PC-9 (cell line): ENCODE data around the gene KDM5B. TPM values are rescaled to one million over a fixed set of nuclear protein-coding genes. Genes with fewer than 3 reads are reported as not detected.

Experiments used
- BruUV-seq: library from RNA; stranded (reverse); fragments of 400-500 nt; replicated peaks from 2 replicates; lab custom pipeline; 2021; lab: Mats Ljungman, UMichigan
- CTCF ChIA-PET: fragments of 300-600 bp; sonication (Branson Sonifier 250); formaldehyde crosslinking; loops from one replicate; lab custom pipeline; 2022; ENCODE audit warnings: antibody characterized with exemption; lab: Charles Lee
- POLR2A ChIA-PET: fragments of 300-600 bp; sonication (Branson Sonifier 250); formaldehyde crosslinking; loops from one replicate; lab custom pipeline; 2022; ENCODE audit warnings: antibody characterized with exemption; ENCODE audit not compliant: unreplicated experiment; lab: Charles Lee
- DNase-seq, 2 experiments: peaks; one replicate each; pipeline versions ENCODE4 v3.0.0 to v3.0.0-alpha.2; 2015 to 2022; ENCODE audit warnings: mixed read lengths in 1 of 2
- H2AFZ ChIP-seq: fragments of 200-600 bp; sonication (generic); 2 replicates; pipeline ENCODE4 v1.8.1; 2017; ENCODE audit warnings: antibody characterized with exemption
- H3F3A ChIP-seq: fragments of 200-600 bp; sonication (generic); 2 replicates; pipeline ENCODE4 v1.8.1; 2017; ENCODE audit warnings: antibody characterized with exemption, mild to moderate bottlenecking, low read depth; ENCODE audit not compliant: insufficient read depth
- H3K27ac ChIP-seq: fragments of 200-600 bp; sonication (generic); 2 replicates; pipeline ENCODE4 v1.6.1; 2016; ENCODE audit warnings: mixed run types
- H3K27me3 ChIP-seq: fragments of 200-600 bp; sonication (generic); 2 replicates; pipeline ENCODE4 v1.6.1; 2016; ENCODE audit warnings: low read depth, mixed run types; ENCODE audit not compliant: insufficient read depth
- H3K36me3 ChIP-seq: fragments of 200-600 bp; sonication (generic); 2 replicates; pipeline ENCODE4 v1.6.1; 2016; ENCODE audit warnings: low read depth, mixed run types
- H3K4me1 ChIP-seq: fragments of 200-600 bp; sonication (generic); replicated peaks from 2 replicates; pipeline ENCODE4 v1.6.1; 2016; ENCODE audit warnings: mixed run types; ENCODE audit not compliant: insufficient read depth
- H3K4me2 ChIP-seq: fragments of 200-600 bp; sonication (generic); 2 replicates; pipeline ENCODE4 v1.6.1; 2017; ENCODE audit warnings: mixed run types
- H3K4me3 ChIP-seq: fragments of 200-600 bp; sonication (generic); 2 replicates; pipeline ENCODE4 v1.6.1; 2016; ENCODE audit warnings: mixed run types
- H3K79me2 ChIP-seq: fragments of 200-600 bp; sonication (generic); 2 replicates; pipeline ENCODE4 v1.6.1; 2017; ENCODE audit warnings: low read depth, mixed run types
- H3K9me2 ChIP-seq: fragments of 200-600 bp; sonication (generic); 2 replicates; pipeline ENCODE4 v1.8.1; 2017; ENCODE audit warnings: mild to moderate bottlenecking; ENCODE audit not compliant: insufficient read depth
- H3K9me3 ChIP-seq: fragments of 200-600 bp; sonication (generic); 2 replicates; pipeline ENCODE4 v1.8.1; 2016; ENCODE audit warnings: low read depth; ENCODE audit not compliant: insufficient read depth
- H4K20me1 ChIP-seq: fragments of 200-600 bp; sonication (generic); 2 replicates; pipeline ENCODE4 v1.8.1; 2017; ENCODE audit not compliant: insufficient read depth
- CTCF ChIP-seq: fragments of 200-600 bp; sonication (generic); conservative IDR thresholded peaks from 2 replicates; pipeline ENCODE4 v1.6.1; 2017; ENCODE audit warnings: mixed run types, antibody characterized with exemption, mild to moderate bottlenecking, moderate library complexity
- EZH2 ChIP-seq: fragments of 200-600 bp; sonication (generic); IDR thresholded peaks from 2 replicates; pipeline ENCODE4 v1.8.0; 2017; ENCODE audit warnings: antibody characterized with exemption, low read depth
- intact Hi-C: fragments of 100-400 bp; cut with micrococcal nuclease; formaldehyde crosslinking; loops from one replicate; pipeline ENCODE4 v1.10.0; 2022; ENCODE audit not compliant: unreplicated experiment
- total RNA-seq: library from RNA; stranded (reverse); gene quantifications from 2 replicates; pipeline ENCODE4 v1.2.3, GENCODE V29; 2021

KDM5B gene
- total RNA-seq, 1 experiment from 2014 or later = 99.8 TPM

- ChIA-PET CTCF (interaction anchor here (0.6 kb wide), 1 partner anchor 8 kb away, joined by 5 read pairs; no protein-coding TSS in a partner anchor), POLR2A (no interaction called here)
- Histone ChIP-seq H3K4me2 (no peak overlapping the region), H4K20me1 (no peaks in the 10 kb centered on the region), H3K9me2 (no peaks in the 10 kb centered on the region), H3K4me1 (peaks cover under 1% of the 10 kb centered on the region; the same call in 1 of the 2 replicates), H3F3A (no peaks in the 10 kb centered on the region), H3K9me3 (no peaks in the 10 kb centered on the region), H3K4me3 (no peak overlapping the region), H3K27ac (no peak overlapping the region), H3K79me2 (no peaks in the 10 kb centered on the region), H3K36me3 (no peaks in the 10 kb centered on the region), H2AFZ (no peak overlapping the region), H3K27me3 (no peaks in the 10 kb centered on the region)
- no peak for DNase-seq
- intact Hi-C loops = no loop called here
- no TSS peak for BruUV-seq
- TF ChIP-seq EZH2 (no peak), CTCF (no peak)
Observed at GRCh38 chr1:202843081-202843480, 34.9 kb upstream of the KDM5B start.

GRCh38 chr1:202837746-202838262 lies 29.6 kb upstream of the KDM5B start:
- H3K4me2 ChIP-seq = no peak overlapping the region
- ChIA-PET POLR2A (no interaction called here), CTCF (no interaction called here)
- H3K9me2 ChIP-seq = no peaks in the 10 kb centered on the region
- H4K20me1 ChIP-seq = no peaks in the 10 kb centered on the region
- H3K27me3 ChIP-seq = no peaks in the 10 kb centered on the region
- no peak for DNase-seq
- no peak overlapping the region for H3K27ac ChIP-seq
- H3K4me3 ChIP-seq = no peak overlapping the region
- intact Hi-C loops = loop anchor here (2.0 kb wide), 1 partner anchor 27 kb away; the partner anchor contains the start of gene PCAT6
- TF ChIP-seq EZH2 (no peak), CTCF (no peak)
- no peaks in the 10 kb centered on the region for H3K36me3 ChIP-seq
- no peaks in the 10 kb centered on the region for H3K79me2 ChIP-seq
- BruUV-seq = no TSS peak
- no peaks in the 10 kb centered on the region for H3K9me3 ChIP-seq
- peaks cover 39% of the 10 kb centered on the region for H3K4me1 ChIP-seq
- H2AFZ ChIP-seq = no peak overlapping the region
- H3F3A ChIP-seq = peaks cover 8% of the 10 kb centered on the region

GRCh38 chr1:202836623-202837403 lies 28.6 kb upstream of the KDM5B start:
- H3K9me3 ChIP-seq = no peaks in the 10 kb centered on the region
- peaks cover 39% of the 10 kb centered on the region for H3K4me1 ChIP-seq
- CTCF ChIA-PET = no interaction called here
- H3K4me3 ChIP-seq = peak overlapping the region; percentile 5; the same call in 1 of the 2 replicates
- BruUV-seq = no TSS peak
- H3K36me3 ChIP-seq = no peaks in the 10 kb centered on the region
- H4K20me1 ChIP-seq = no peaks in the 10 kb centered on the region
- no peak overlapping the region for H2AFZ ChIP-seq
- H3F3A ChIP-seq = peaks cover 8% of the 10 kb centered on the region
- 0 out of 2 replicates have a peak overlapping the region, but pooled peaks have one; percentile 4 for H3K27ac ChIP-seq
- POLR2A ChIA-PET = interaction anchor here (0.7 to 0.8 kb wide), 2 partner anchors 24 to 282 kb away, joined by 3 read pairs; no protein-coding TSS in a partner anchor
- peak overlapping the region; percentile 66 for H3K4me2 ChIP-seq
- H3K9me2 ChIP-seq = no peaks in the 10 kb centered on the region
- H3K27me3 ChIP-seq = no peaks in the 10 kb centered on the region
- intact Hi-C loops = loop anchor here (2.0 kb wide), 1 partner anchor 26 kb away; the partner anchor contains the start of gene PCAT6
- no peaks in the 10 kb centered on the region for H3K79me2 ChIP-seq
- TF ChIP-seq CTCF = no peak
- TF ChIP-seq EZH2 = no peak
- DNase-seq = peak; percentile 79 to 83
